ENCODE measurements around the gene TSEN2. TPM values are rescaled to one million over a fixed set of nuclear protein-coding genes. Genes with fewer than 3 reads are reported as not detected.
A peak's percentile ranks its signal among the peaks of the same experiment; 100 is the strongest.

Gene TSEN2
- total and polyA plus RNA-seq, 9 of the 15 experiments (the other 6 are each of a cell fraction or from before 2014, with no cell fraction given) = 38.5 to 76.3 (median 46.6) TPM

GRCh38 chr3:12445523-12446240 is 38.6 kb upstream of the TSEN2 start:
- Histone ChIP-seq H3K9me1 (ENCODE audit: control insufficient read depth, insufficient read depth, low read length) (no peaks in the 10 kb centered on the region), H3K4me3 (no peak overlapping the region), H3K9ac (ENCODE audit: insufficient read depth in 1 of 2, low read depth in 2 of 2, low read length in 2 of 2) (0 out of 4 replicates have a peak overlapping the region, but pooled peaks of 1 of the 2 experiments have one; percentile 1), H3K4me1 (replicated peaks in 1 of 2; ENCODE audit: control insufficient read depth in 2 of 2, insufficient read depth in 2 of 2, low read length in 2 of 2) (peaks cover 0 to 6% of the 10 kb centered on the region in 2 experiments; a peak in 2 of 5 replicates), H3K4me2 (ENCODE audit: insufficient read depth, low read length) (no peak overlapping the region), H3K27me3 (ENCODE audit: control insufficient read depth in 2 of 2, insufficient read depth in 2 of 2, low read length in 2 of 2) (peaks cover 49 to 57% of the 10 kb centered on the region in 2 experiments), H2AFZ (ENCODE audit: low read depth, low read length) (no peak overlapping the region), H3K27ac (ENCODE audit: extremely low read depth, low read depth, low read length) (no peak overlapping the region), H3K79me2 (ENCODE audit: control insufficient read depth, insufficient read depth, low read length) (no peaks in the 10 kb centered on the region), H4K20me1 (replicated peaks; ENCODE audit: control insufficient read depth, insufficient read depth, low read length) (no peaks in the 10 kb centered on the region; the same call in 1 of the 2 replicates), H3K9me3 (replicated peaks; ENCODE audit: control insufficient read depth, insufficient read depth, low read depth, low read length) (no peaks in the 10 kb centered on the region), H3K36me3 (ENCODE audit: control insufficient read depth, insufficient read depth, low read length) (no peaks in the 10 kb centered on the region)
- BruUV-seq (replicated peaks) = no TSS peak
- 1% methylated on average over 8 of the region's 8 CpGs for WGBS (ENCODE audit: insufficient coverage, low coverage, missing lambda C conversion rate)
- no peak for FAIRE-seq
- POLR2A ChIA-PET = interaction anchor here (0.6 kb wide), 1 partner anchor 11 kb away, joined by 3 read pairs; no protein-coding TSS in a partner anchor
- intact Hi-C loops (cut with micrococcal nuclease) (no loop called here), in situ Hi-C loops (cut with MboI) (no loop called here)
- DNase-seq (ENCODE audit: extremely low read depth in 1 of 4, low spot score in 3 of 4) = no peak
- no peak for ATAC-seq
- CTCF ChIA-PET (ENCODE audit: low intra/inter-chr PET ratio) = interaction anchor here (0.6 kb wide), 1 partner anchor 18 kb away, joined by 3 read pairs; no protein-coding TSS in a partner anchor
- TF ChIP-seq FOXA1 (IDR thresholded peaks at IDR 0.05; ENCODE audit: borderline replicate concordance) (no peak), RERE (CRISPR knock-in tag; IDR thresholded peaks at IDR 0.05; ENCODE audit: borderline replicate concordance) (no peak), ZNF24 (IDR thresholded peaks at IDR 0.05) (peak; percentile 23; the same call in 1 of the 2 replicates), ZNF263 (CRISPR knock-in tag; IDR thresholded peaks at IDR 0.05; ENCODE audit: borderline replicate concordance) (peak; percentile 62; the same call in 1 of the 2 replicates)

All from K562 (cell line).